DMS 273 (cell line): Measurements from ENCODE around the gene UMAD1.

Source experiments
- DNase-seq: peaks from one replicate; lab custom pipeline; 2025; ENCODE audit not compliant: unreplicated experiment; lab: John Stamatoyannopoulos, UW

UMAD1 gene

DNA sequence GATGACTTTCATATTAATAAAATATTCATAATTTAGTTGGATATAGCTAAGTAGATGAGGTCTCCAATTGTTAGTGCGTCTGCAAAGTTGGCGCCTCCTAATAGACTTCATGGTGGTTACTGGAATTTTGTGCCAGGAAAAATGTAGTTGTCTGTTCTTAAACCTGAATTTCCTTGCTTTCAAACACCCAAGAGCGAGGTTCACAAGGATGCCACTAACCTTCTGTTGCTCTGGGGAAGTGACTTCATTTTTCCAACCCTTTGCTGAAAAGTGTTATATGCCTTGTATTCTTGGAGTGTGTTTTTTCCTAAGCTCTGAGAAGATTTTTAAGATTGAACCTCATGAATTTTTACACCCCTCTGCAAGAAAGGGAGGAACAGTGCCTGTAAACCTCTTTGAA is 229.1 kb downstream of the UMAD1 start:
- DNase-seq: no peak

DNA sequence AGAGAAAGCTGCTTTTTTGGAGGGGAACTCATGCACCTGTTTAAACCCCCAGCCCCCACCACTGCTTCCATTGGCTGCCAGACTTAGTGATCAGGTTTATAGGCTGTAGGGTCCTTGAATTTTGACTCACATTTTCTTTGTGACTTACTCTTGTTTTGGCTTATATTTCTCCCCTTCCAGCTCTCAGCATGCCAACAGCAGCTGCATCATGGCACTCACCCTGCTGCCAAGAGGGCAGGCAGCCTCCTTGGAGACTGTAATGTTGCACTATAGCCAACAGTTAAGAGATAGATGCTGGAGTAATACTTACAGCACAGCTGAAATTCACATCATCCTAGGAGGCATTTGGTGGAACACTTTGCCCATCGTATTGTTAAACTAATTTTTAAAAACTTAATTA is 230.0 kb downstream of the UMAD1 start:
- DNase-seq: peak; percentile 62

DNA sequence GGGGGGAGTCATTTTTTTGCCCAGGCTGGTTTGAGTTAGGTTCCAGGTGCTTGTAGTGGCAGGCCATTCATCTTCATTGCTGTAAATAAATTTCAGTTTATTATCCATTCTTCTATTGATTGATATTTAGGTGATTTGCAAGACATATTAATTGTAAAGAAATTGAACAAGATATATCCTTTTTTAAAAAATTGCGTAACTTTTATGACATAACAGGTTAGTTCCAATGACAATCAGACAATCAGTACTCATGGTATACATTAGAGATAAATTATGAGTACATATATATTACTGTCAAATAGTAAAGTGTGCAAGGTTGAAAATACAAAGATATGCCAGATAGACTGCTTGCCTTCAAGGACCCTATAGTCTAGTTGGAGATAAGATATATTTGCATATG is 235.9 kb downstream of the UMAD1 start:
- no peak for DNase-seq

DNA sequence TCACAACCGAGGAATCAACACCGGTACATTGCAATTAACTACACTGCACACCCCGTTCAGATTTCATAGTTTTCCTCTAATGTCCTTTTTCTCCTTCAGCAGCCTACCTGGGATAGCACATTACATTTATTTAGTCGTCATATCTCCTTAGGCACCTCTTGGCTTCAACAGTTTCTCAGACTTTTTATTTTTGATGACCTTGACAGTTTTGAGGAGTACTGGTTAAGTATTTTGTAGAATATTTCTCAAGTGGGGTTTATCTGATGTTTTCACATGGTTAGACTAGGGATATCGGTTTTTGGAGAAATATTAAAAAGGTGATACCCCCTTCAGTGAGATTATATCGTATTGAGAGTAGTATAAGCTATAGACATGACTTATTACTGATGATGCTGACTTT is 241.0 kb downstream of the UMAD1 start:
- DNase-seq: no peak

DNA sequence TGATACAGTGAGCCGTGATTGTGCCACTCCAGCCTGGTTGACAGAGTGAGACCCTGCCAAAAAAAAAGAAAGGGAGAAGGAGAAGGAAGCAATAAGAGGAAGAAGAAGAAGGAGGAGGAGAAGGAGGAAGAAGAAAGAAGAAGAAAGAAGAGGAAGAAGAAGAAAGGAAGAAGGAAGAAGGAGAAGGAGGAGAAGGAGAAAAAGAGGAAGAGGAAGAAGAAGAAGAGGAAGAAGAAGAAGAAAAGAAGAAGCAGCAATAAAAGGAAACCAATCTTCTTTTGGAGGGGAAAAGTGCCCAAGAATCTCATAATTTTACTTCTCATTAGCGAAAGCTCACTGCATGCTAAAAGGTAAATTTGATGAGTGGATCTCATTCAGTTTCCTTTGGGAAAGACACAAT is 242.3 kb downstream of the UMAD1 start:
- no peak for DNase-seq

- peak; percentile 83 for DNase-seq
Observed at GRCh38 chr7:7883394-7883793, 242.8 kb downstream of the UMAD1 start.

DNA sequence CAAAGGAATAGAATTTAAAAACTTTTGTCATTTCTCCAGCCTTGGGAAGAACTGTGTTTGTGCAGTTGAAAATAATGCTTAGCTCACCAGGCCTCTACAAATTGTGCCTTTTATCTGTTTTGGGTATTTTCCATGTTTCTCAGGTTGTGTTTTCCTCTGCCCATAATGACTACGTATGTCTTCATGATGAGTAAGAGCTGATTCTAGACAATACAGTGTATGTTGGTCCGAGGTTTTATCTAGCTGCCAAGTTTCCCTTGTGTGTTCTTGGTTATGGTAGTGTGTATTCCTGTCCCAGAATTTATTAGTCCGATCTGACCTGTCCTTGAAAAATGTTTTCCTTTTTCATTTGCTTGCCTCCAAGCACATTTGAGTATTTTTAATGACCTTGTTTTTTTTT is 244.3 kb downstream of the UMAD1 start:
- DNase-seq: no peak

DNA sequence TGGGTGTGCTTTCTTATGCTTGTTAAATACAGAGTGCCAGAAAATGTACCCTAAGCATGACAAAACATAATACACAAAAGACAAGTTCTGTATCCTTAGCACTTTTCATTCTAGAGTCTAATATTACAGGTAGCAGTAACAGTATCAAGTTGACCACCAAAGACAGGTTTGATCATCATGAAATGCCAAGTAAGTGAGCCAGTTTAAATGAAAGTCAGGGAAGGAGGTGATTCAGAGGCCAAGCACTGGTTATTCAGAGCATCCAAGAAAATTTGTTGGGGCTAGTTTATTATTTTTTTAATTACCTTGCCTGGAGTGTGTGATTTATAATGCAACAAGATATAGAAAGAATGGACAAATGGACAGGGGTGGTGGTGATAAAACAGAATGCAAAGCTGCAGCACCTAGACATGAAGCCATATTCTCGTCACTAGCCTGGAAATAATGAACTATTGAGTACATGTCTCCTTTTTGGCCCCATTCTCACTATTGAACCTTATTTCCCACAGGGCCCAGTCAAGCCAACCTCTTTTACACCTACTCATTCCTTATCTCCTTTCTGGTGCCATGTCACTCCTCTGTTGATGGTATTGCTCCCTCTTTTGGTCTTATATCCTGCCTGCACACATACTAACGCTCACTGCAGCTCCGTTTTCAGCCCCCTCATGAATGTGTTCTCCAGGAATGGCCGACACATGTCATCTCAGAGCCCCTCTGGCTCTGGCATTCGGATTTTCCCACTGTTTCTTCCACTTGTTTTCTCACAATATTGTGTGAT is 249.4 kb downstream of the UMAD1 start:
- DNase-seq: no peak

GRCh38 chr7:7895004-7895650 is 254.6 kb downstream of the UMAD1 start:
- DNase-seq: peak; percentile 65

DNA sequence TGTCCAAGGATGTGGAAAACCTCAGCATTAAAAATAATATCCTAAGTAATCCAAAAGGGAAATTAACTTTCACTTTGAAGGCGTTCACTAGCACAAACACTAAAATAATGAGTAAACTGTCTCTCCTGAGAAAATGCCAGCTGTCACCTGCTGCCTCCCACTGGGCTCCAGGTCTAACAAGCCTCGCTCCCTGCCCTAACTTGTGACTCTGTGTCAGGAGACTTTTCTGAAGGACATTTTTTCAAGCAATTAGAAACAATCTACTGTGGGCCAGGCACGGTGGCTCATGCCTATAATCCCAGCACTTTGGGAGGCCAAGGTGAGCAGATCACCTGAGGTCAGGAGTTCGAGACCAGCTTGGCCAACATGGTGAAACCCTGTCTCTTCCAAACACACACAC is 255.2 kb downstream of the UMAD1 start:
- DNase-seq: peak; percentile 79

- DNase-seq: no peak
Observed at GRCh38 chr7:7897509-7897908, 257.0 kb downstream of the UMAD1 start.

- no peak for DNase-seq
Observed at GRCh38 chr7:7897949-7898515, 257.5 kb downstream of the UMAD1 start.

DNA sequence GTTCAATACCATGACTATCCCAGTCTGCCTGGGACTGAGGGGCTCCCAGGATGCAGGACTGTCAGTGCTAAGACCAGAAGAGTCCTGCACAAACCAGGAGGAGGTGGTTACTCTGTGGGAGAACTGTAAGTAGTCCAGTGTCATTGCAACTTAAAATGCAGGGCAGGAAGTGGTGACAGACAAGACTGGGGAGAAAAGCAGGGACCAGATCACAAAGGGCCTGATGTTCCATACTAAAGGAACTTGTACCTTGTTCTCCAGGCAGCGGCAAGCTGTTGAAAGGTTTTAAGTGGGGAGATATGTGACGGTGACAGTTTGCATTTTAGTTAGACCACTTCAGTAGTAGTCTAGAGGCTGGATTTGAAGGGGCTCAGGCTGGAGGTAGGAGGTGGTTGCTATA is 262.3 kb downstream of the UMAD1 start:
- no peak for DNase-seq

- DNase-seq: no peak
Observed at GRCh38 chr7:7907306-7907705, 266.8 kb downstream of the UMAD1 start.

DNA sequence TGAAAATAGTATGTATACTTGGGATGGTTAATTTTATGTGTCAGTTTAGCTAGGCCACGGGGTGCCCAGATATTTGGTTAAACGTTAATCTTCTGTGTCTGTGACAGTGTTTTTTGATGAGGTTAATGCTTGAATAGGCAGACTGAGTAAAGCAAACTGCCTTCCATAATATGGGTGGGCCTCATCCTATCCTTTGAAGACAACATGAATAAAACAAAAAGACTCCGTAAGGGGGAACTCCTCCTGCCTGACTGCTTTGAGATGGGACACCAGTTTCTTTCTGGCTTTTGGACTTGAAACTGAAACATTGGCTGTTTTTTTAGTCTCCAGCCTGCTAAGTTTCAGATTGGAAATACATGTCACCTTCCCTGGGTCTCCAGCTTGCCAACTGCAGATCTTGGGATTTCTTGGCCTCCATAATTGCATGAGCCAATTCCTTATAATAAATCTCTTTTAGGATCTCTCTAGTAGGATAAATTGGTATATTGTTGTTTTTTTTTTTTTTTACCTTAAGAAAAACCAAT is 268.1 kb downstream of the UMAD1 start:
- DNase-seq: no peak

- DNase-seq: no peak
Observed at GRCh38 chr7:7909376-7909775, 268.8 kb downstream of the UMAD1 start.

DNA sequence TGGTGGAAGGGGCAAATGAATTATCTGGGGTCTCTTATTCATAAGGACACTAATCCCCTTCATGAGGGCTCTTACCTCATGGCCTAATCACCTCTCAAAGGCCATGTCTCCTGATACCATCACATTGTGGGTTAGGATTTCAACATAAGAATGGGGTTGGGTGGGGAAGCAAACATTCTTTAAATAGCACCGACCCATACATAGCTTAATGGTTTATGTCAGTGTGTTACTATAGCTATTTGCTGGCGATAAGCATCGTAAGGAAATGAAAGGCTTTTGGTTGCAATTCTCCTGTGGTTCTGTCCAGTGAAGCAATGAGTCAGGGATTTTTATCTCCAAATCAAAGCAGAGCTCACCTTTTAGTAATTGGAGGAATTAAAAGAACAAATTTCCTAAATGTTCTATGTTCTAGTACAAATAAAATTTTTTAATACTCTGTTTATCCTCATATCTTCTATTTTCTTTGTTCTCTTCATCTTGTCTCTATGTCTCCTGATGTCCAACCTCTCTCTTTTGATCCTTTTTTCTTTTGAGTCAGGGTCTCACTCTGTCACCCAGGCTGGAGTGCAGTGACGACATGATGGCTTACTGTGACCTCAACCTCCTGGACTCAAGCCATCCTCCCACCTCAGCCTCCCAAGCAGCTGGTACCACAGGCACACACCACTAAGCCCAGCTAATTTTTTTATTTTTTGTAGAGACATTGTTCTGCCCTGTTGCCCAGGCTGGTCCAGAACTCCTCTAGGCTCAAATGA is 271.0 kb downstream of the UMAD1 start:
- DNase-seq: no peak

DNA sequence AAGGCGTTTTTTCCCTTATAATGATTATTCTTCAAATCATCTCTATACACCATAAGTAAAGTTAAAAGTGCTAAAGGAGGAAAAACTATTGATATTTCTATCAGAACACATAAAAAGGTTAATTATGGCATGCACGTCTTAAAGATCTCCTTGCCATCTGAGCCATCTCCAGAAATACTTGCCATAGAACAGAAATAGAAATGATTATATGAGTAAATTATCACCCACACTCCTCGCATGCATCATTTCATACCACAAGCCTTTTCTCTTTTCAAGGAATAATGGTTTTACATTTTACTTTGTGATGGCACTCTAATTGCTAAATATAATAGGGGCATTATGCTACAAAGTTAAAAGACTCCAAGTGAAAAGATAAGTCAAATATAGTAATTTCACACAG is 272.4 kb downstream of the UMAD1 start:
- DNase-seq: no peak

GRCh38 chr7:7913504-7913903 is 273.0 kb downstream of the UMAD1 start:
- peak; percentile 19 for DNase-seq

- no peak for DNase-seq
Observed at GRCh38 chr7:7914547-7914946, 274.0 kb downstream of the UMAD1 start.

DNA sequence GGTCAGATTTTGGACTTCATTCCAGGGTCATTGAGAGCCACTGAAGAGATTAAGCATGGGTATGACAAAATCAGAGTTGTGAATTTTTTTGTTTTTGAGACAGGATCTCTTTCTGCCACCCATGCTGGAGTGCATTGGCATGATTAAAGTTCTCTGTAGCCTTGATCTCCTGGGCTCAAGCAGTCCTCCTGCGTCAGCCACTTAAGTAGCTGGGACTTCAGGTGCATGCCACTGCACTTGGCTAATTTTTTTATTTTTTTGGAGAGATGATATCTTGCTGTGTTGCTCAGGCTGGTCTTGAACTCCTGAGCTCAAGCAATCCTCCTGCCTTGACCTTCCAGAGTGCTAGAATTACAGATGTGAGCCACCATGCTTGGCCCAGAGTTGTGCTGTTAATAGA is 275.5 kb downstream of the UMAD1 start:
- no peak for DNase-seq

DNA sequence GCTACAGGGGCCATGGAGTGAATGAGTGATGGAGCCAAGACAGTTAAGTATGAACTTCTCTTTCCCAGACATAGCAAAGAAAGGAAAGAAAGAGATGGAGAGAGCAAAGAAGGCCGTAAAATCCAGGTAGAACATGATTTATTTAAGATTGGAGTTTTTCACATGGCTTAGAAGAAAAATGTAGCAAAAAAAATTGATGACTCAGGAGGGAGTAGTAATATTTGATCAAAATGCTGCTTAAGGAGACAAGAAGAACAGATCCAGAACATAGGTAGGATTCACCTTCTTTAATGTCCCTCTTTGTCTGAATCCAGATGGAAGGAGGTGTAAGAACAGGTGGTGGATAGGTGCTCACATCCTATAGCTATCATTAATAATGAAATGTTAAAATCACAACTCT is 277.0 kb downstream of the UMAD1 start:
- DNase-seq: no peak
